Esophagus squamous epithelium (tissue), 4 donors: Measurements from ENCODE around the gene PIK3AP1.

Experiments used
- CTCF ChIP-seq, 6 experiments: fragments of 450-650 bp in 4 of 6; fragments of 200-600 bp in 2 of 6; sonication (generic) in 2 of 6; IDR thresholded peaks; one replicate each; pipeline ENCODE4 v1.5.1; 2016 to 2019; ENCODE audit warnings: antibody characterized with exemption in 6 of 6, mild to moderate bottlenecking in 4 of 6, moderate library complexity in 4 of 6
- POLR2A ChIP-seq, 4 donors: fragments of 450-650 bp; IDR thresholded peaks; one replicate each; pipeline ENCODE4 v1.6.1; 2017; ENCODE audit warnings: antibody characterized with exemption in 4 of 4, mild to moderate bottlenecking in 4 of 4, moderate library complexity in 3 of 4

- TF ChIP-seq CTCF (IDR thresholded peaks at IDR 0.05) (no peak), POLR2A (IDR thresholded peaks at IDR 0.05) (no peak)
These were observed 27.6 kb upstream of the PIK3AP1 start for GRCh38 chr10:96747734-96748550.
